Measurements from ENCODE around the gene NACC2. TPM values are rescaled to one million over a fixed set of nuclear protein-coding genes. Genes with fewer than 3 reads are reported as not detected.

The NACC2 gene
- total RNA-seq, 1 experiment from 2014 or later = 22.0 TPM

GRCh38 chr9:136078024-136078423, 17.1 kb downstream of the NACC2 start:
- Histone ChIP-seq H3K4me3 (ENCODE audit: low read depth, low read length) (no peak overlapping the region), H3K9me3 (no peaks in the 10 kb centered on the region), H3K27me3 (replicated peaks; ENCODE audit: control insufficient read depth, insufficient read depth, low read length) (no peaks in the 10 kb centered on the region), H3K4me1 (no peaks in the 10 kb centered on the region; the same call in 1 of the 2 replicates), H3K36me3 (ENCODE audit: control insufficient read depth, insufficient read depth, low read length) (no peaks in the 10 kb centered on the region; the same call in 1 of the 2 replicates)
- no peak for DNase-seq
- ChIA-PET CTCF (no interaction called here), POLR2A (no interaction called here)
- no peaks in the 10 kb centered on the region for H3K27me3 Mint-ChIP-seq (ENCODE audit: insufficient read depth, unreplicated experiment)
- peaks cover 10% of the 10 kb centered on the region for H3K4me1 Mint-ChIP-seq (ENCODE audit: low read depth, unreplicated experiment)
- no peaks in the 10 kb centered on the region for H3K9me3 Mint-ChIP-seq (ENCODE audit: unreplicated experiment)
- BruUV-seq (replicated peaks) = no TSS peak
- no peak overlapping the region for H3K4me3 Mint-ChIP-seq (ENCODE audit: unreplicated experiment)
- intact Hi-C loops (cut with micrococcal nuclease; ENCODE audit: unreplicated experiment) = no loop called here
- no peak overlapping the region for H3K27ac Mint-ChIP-seq (ENCODE audit: unreplicated experiment)
- TF ChIP-seq, protein P1, sequence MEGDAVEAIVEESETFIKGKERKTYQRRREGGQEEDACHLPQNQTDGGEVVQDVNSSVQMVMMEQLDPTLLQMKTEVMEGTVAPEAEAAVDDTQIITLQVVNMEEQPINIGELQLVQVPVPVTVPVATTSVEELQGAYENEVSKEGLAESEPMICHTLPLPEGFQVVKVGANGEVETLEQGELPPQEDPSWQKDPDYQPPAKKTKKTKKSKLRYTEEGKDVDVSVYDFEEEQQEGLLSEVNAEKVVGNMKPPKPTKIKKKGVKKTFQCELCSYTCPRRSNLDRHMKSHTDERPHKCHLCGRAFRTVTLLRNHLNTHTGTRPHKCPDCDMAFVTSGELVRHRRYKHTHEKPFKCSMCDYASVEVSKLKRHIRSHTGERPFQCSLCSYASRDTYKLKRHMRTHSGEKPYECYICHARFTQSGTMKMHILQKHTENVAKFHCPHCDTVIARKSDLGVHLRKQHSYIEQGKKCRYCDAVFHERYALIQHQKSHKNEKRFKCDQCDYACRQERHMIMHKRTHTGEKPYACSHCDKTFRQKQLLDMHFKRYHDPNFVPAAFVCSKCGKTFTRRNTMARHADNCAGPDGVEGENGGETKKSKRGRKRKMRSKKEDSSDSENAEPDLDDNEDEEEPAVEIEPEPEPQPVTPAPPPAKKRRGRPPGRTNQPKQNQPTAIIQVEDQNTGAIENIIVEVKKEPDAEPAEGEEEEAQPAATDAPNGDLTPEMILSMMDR (IDR thresholded peaks at IDR 0.05; ENCODE audit: insufficient read depth in 1 of 2, low read depth in 1 of 2, low read length in 1 of 2, severe bottlenecking in 1 of 2, unreplicated experiment in 1 of 2) = no peak
- H3K36me3 Mint-ChIP-seq (ENCODE audit: insufficient read depth, unreplicated experiment) = peaks cover 10% of the 10 kb centered on the region

DNA sequence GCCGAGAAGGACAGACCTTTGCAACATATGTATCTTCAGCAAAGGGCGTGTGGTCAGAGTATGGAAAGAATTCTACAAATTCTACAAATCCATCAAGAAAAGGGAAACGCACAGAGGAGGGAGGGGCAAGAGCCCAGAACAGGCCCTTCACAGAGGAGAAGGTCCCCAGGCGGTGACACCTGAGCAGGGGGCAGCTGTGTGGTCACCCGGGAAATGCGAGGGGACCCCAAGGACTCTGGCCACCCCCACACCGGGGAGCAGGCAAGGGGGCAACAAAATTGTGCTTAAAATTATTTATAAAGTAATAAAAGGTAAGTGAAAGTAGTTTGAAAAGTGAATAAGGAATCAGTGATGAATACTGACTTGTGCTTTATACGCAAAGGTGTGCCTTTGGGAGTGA, 17.6 kb downstream of the NACC2 start:
- no peak for DNase-seq
- no peaks in the 10 kb centered on the region for H3K9me3 ChIP-seq
- H3K4me1 ChIP-seq = no peaks in the 10 kb centered on the region; the same call in 1 of the 2 replicates
- POLR2A ChIA-PET = no interaction called here
- no peak overlapping the region for H3K4me3 Mint-ChIP-seq (ENCODE audit: unreplicated experiment)
- TF ChIP-seq, protein P1 (IDR thresholded peaks at IDR 0.05; ENCODE audit: insufficient read depth in 1 of 2, low read depth in 1 of 2, low read length in 1 of 2, severe bottlenecking in 1 of 2, unreplicated experiment in 1 of 2) = no peak
- intact Hi-C loops (cut with micrococcal nuclease; ENCODE audit: unreplicated experiment) = no loop called here
- H3K4me3 ChIP-seq (ENCODE audit: low read depth, low read length) = no peak overlapping the region
- no TSS peak for BruUV-seq (replicated peaks)
- CTCF ChIA-PET = no interaction called here
- H3K36me3 ChIP-seq (ENCODE audit: control insufficient read depth, insufficient read depth, low read length) = no peaks in the 10 kb centered on the region; the same call in 1 of the 2 replicates
- peaks cover 15% of the 10 kb centered on the region for H3K36me3 Mint-ChIP-seq (ENCODE audit: insufficient read depth, unreplicated experiment)
- H3K27ac Mint-ChIP-seq (ENCODE audit: unreplicated experiment) = peak overlapping the region; percentile 27
- H3K27me3 Mint-ChIP-seq (ENCODE audit: insufficient read depth, unreplicated experiment) = no peaks in the 10 kb centered on the region
- peaks cover 5% of the 10 kb centered on the region for H3K4me1 Mint-ChIP-seq (ENCODE audit: low read depth, unreplicated experiment)
- H3K27me3 ChIP-seq (replicated peaks; ENCODE audit: control insufficient read depth, insufficient read depth, low read length) = no peaks in the 10 kb centered on the region
- no peaks in the 10 kb centered on the region for H3K9me3 Mint-ChIP-seq (ENCODE audit: unreplicated experiment)

DNA sequence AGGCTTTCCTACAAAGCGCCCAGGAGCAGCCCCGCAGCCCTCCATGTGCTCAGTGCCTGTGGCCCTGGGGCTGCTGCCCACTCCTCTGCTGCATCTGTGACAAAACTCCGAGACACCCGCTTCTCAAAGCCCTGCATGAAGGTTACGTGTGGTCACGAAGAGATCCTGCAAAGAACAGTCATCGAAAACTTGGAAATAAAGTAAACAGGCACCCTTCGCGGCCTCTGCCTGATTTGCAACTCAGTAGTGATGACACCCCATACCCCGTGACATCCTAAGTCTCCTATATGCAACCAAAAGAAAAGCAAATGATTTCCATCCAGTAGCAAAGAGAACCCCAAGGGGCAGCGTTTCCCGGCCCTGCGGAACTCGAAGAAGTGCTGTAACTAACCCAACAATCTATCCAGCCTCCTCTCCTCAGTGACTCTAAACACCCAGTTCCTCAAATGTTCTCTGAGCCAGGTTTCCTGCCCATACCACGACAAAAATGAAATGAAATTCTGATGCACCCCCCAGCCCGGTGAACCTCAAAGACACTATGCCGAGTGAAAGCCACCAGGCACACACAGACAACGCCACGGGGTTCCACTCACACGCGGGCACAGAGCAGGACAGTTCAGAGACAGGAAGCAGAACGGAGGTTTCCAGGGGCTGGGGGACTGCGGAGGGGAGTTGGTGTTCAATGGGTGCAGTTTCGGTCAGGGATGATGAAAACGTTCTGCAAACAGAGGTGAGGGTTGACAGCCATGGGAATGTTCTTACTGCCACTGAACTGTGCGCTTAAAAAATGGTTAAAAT, 19.0 kb downstream of the NACC2 start:
- POLR2A ChIA-PET = no interaction called here
- intact Hi-C loops (cut with micrococcal nuclease; ENCODE audit: unreplicated experiment) = no loop called here
- DNase-seq = no peak
- Histone ChIP-seq H3K36me3 (ENCODE audit: control insufficient read depth, insufficient read depth, low read length) (no peaks in the 10 kb centered on the region; the same call in 1 of the 2 replicates), H3K4me3 (ENCODE audit: low read depth, low read length) (no peak overlapping the region), H3K27me3 (replicated peaks; ENCODE audit: control insufficient read depth, insufficient read depth, low read length) (no peaks in the 10 kb centered on the region), H3K4me1 (no peaks in the 10 kb centered on the region; the same call in 1 of the 2 replicates), H3K9me3 (no peaks in the 10 kb centered on the region)
- no peak overlapping the region for H3K4me3 Mint-ChIP-seq (ENCODE audit: unreplicated experiment)
- BruUV-seq (replicated peaks) = no TSS peak
- CTCF ChIA-PET = no interaction called here
- peaks cover 5% of the 10 kb centered on the region for H3K4me1 Mint-ChIP-seq (ENCODE audit: low read depth, unreplicated experiment)
- no peaks in the 10 kb centered on the region for H3K9me3 Mint-ChIP-seq (ENCODE audit: unreplicated experiment)
- H3K27me3 Mint-ChIP-seq (ENCODE audit: insufficient read depth, unreplicated experiment) = no peaks in the 10 kb centered on the region
- peaks cover 16% of the 10 kb centered on the region for H3K36me3 Mint-ChIP-seq (ENCODE audit: insufficient read depth, unreplicated experiment)
- no peak overlapping the region for H3K27ac Mint-ChIP-seq (ENCODE audit: unreplicated experiment)
- TF ChIP-seq, protein P1 (IDR thresholded peaks at IDR 0.05; ENCODE audit: insufficient read depth in 1 of 2, low read depth in 1 of 2, low read length in 1 of 2, severe bottlenecking in 1 of 2, unreplicated experiment in 1 of 2) = no peak

All from Caco-2 (cell line).